ENCODE results near the gene IL34.

DNA sequence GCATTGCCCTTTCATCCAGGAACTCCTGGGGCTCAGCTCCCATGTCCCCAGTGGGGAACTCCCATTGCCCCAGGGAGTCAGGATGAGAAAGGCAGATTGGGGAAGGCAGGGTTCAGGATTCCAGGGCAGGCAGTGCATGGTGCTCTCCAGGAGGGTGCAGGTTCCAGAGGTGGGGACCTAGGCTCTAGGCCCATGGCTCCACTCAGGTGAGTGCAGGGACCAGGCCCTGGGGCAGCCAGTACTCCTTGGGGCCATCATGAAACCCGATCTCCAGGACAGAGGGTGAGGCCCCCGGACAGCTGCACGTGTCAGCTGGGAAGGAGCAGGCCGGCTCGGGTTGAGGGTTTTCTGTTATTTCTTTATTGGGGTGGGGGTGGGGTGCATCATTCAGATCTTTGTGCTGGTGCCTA is 40.7 kb downstream of the IL34 start:
- TF ChIP-seq POLR2A (IDR thresholded peaks at IDR 0.05; ENCODE audit: low read length) (no peak), GATA1 (IDR thresholded peaks at IDR 0.05; ENCODE audit: low read depth, low read length) (no peak)

Data from erythroblast (primary cell).